Measurements from ENCODE around the gene RNF111. TPM values are rescaled to one million over a fixed set of nuclear protein-coding genes. Genes with fewer than 3 reads are reported as not detected.

Gene RNF111
- total RNA-seq (2022; extraction: Qiagen RNA extraction; ENCODE audit: low read depth): 21.6 to 25.7 TPM (median 23.6 TPM) in 5 replicates

GRCh38 chr15:58987491-58988005 lies at the start of gene RNF111:
TSS of gene RNF111 (plus strand) at chr15:58987663. CDS start at chr15:59030823, 43,160 bp downstream.

DNA sequence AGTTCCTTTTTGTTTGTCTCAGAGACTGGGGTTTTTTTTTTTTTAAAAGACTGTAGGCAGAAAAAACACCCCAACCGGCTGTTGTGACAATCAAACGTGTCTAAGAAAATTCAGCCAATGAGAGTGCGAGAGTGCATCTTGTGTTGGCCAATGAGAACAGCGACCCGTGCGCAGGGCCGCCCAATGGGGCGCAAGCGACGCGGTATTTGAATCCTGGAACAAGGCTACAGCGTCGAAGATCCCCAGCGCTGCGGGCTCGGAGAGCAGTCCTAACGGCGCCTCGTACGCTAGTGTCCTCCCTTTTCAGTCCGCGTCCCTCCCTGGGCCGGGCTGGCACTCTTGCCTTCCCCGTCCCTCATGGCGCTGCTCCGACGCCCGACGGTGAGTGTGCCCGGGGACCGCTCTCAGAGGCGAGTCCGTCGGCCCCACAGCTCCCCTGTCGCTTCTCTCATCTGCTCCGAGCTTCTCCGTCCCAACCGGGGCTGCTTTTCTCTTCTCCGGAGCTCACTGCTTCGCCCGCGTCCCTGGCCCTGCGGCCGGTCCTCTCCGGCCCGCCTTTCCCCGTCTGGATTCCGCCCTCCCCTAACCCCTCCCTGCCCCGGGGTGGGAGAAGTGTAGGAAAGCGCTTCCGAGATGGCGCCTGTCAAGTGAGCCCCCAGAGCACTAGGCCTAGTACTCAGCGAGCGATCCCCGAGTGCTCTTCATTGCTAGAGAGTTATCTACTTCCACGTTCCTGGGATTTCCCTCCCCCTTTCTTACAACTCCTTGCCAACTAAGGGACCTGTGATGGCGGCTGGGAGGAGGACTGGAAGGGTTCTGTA lies 117.7 kb downstream of the RNF111 start, which contains the start of gene CCNB2:
TSS of gene CCNB2 (plus strand) at position 235 of the 821 bp plus-strand sequence. CDS start at position 358, 123 bp downstream.

Other genes with a start within 250 kb of the RNF111 start
- 81.1 to 131 TPM (median 127 TPM) in 5 replicates for gene ADAM10, start 238.0 kb upstream of the RNF111 start, total RNA-seq (2022; extraction: Qiagen RNA extraction; ENCODE audit: low read depth)
- 2.8 to 6.0 TPM (median 5.2 TPM) in 5 replicates for gene MINDY2, start 216.4 kb upstream of the RNF111 start, total RNA-seq (2022; extraction: Qiagen RNA extraction; ENCODE audit: low read depth)
- gene SLTM, start 54.0 kb upstream of the RNF111 start, total RNA-seq (2022; extraction: Qiagen RNA extraction; ENCODE audit: low read depth): 62.5 to 81.7 TPM (median 76.2 TPM) in 5 replicates
- gene CCNB2, start 117.5 kb downstream of the RNF111 start, total RNA-seq (2022; extraction: Qiagen RNA extraction; ENCODE audit: low read depth): 93.8 to 104 TPM (median 99.8 TPM) in 5 replicates
- gene LDHAL6B, start 219.2 kb downstream of the RNF111 start, total RNA-seq (2022; extraction: Qiagen RNA extraction; ENCODE audit: low read depth): not detected in 5 replicates